HepG2 (cell line): Measurements from ENCODE around the gene MRNIP. TPM values are rescaled to one million over a fixed set of nuclear protein-coding genes. Genes with fewer than 3 reads are reported as not detected.
"Not testable (repeated sequence)": the region's sequence is repeated elsewhere in the genome, so short reads cannot be mapped to it uniquely, and the experiment has no call there.

Experiments
- ATAC-seq: fragments of 200-7000 bp; cut with Tn5 transposase; 3 replicates; pipeline ENCODE4 v1.9.1; 2020; ENCODE audit warnings: mild to moderate bottlenecking, moderate library complexity
- BruUV-seq: library from RNA; stranded (reverse); fragments of 400-500 nt; replicated peaks from 2 replicates; lab custom pipeline; 2021; lab: Mats Ljungman, UMichigan
- CTCF ChIA-PET: fragments of 300-600 bp; formaldehyde crosslinking; extraction: SDS; loops from one replicate; lab custom pipeline; 2021; ENCODE audit warnings: low total read pairs, inconsistent platforms, low intra/inter-chr PET ratio; lab: Yijun Ruan, JAX
- POLR2A ChIA-PET: fragments of 350-600 bp; sonication (Branson Sonifier 250); formaldehyde crosslinking; loops from one replicate; lab custom pipeline; 2020; ENCODE audit warnings: antibody characterized with exemption, inconsistent platforms; lab: Yijun Ruan, JAX
- DNase-seq: peaks from one replicate; pipeline ENCODE4 v3.0.0-alpha.2; 2015; ENCODE audit warnings: low spot score
- FAIRE-seq: peaks from 3 replicates; lab custom pipeline; 2011; peaks lifted over from hg19 to GRCh38; lab: Jason Lieb, UNC
- H2AFZ ChIP-seq: one replicate; pipeline ENCODE4 v1.6.1; 2011; ENCODE audit warnings: low read length, inconsistent platforms
- H3K27ac ChIP-seq: fragments of 300-600 bp; 3 replicates; pipeline ENCODE4 v1.8.0; 2011; ENCODE audit warnings: mixed run types, mild to moderate bottlenecking, mixed read lengths, low read length, inconsistent platforms; ENCODE audit not compliant: insufficient read depth; ENCODE audit errors: extremely low read length
- H3K27me3 ChIP-seq, 2 experiments: fragments of 200-600 bp in 1 of 2; 2 replicates in 1 of 2; 3 replicates in 1 of 2; pipeline versions ENCODE4 v1.6.0 to v1.8.0; 2011; ENCODE audit warnings: low read length in 2 of 2, mild to moderate bottlenecking in 2 of 2, moderate library complexity in 2 of 2, inconsistent platforms in 1 of 2; ENCODE audit not compliant: insufficient read depth in 2 of 2, control insufficient read depth in 1 of 2
- H3K36me3 ChIP-seq, 2 experiments: fragments of 200-600 bp in 1 of 2; replicated peaks in 1 of 2; 2 replicates in 1 of 2; 3 replicates in 1 of 2; pipeline versions ENCODE4 v1.5.1 to v1.8.0; 2011; ENCODE audit warnings: low read length in 2 of 2, inconsistent platforms in 1 of 2; ENCODE audit not compliant: insufficient read depth in 2 of 2, control insufficient read depth in 1 of 2
- H3K4me1 ChIP-seq: 2 replicates; pipeline ENCODE4 v1.5.1; 2012; ENCODE audit warnings: low read length, inconsistent platforms; ENCODE audit not compliant: insufficient read depth
- H3K4me2 ChIP-seq: 2 replicates; pipeline ENCODE4 v1.6.0; 2011; ENCODE audit warnings: low read depth, low read length, inconsistent platforms
- H3K4me3 ChIP-seq, 3 experiments: fragments of 200-600 bp in 1 of 3; sonication (generic), shearing (Covaris generic) in 1 of 3; replicated peaks in 1 of 3; 2 replicates each; pipeline ENCODE4 v1.5.1; 2011 to 2016; ENCODE audit warnings: low read length in 3 of 3, inconsistent platforms in 2 of 3, low read depth in 2 of 3, mild to moderate bottlenecking in 2 of 3, control low read depth in 1 of 3, mixed read lengths in 1 of 3; ENCODE audit not compliant: insufficient read depth in 1 of 3
- H3K79me2 ChIP-seq: one replicate; pipeline ENCODE4 v1.6.1; 2011; ENCODE audit warnings: low read length, inconsistent platforms; ENCODE audit not compliant: insufficient read depth
- H3K9ac ChIP-seq: 2 replicates; pipeline ENCODE4 v1.6.0; 2011; ENCODE audit warnings: mild to moderate bottlenecking, low read depth, low read length, inconsistent platforms; ENCODE audit not compliant: insufficient read depth
- H3K9me3 ChIP-seq: 2 replicates; pipeline ENCODE4 v1.5.1; 2012; ENCODE audit warnings: mild to moderate bottlenecking, low read length
- H4K20me1 ChIP-seq: 2 replicates; pipeline ENCODE4 v1.6.0; 2011; ENCODE audit warnings: inconsistent platforms, mild to moderate bottlenecking, low read length, moderate library complexity; ENCODE audit not compliant: insufficient read depth
- HOXA3 ChIP-seq: sonication (generic); formaldehyde crosslinking; IDR thresholded peaks from 2 replicates; pipeline ENCODE4 v1.5.0; 2020; ENCODE audit warnings: missing genetic modification reagents
- KMT2A ChIP-seq: sonication (generic); formaldehyde crosslinking; IDR thresholded peaks from 2 replicates; pipeline ENCODE4 v1.4.0; 2020; ENCODE audit warnings: missing genetic modification reagents
- POLR2G ChIP-seq: fragments of 200-400 bp; formaldehyde crosslinking; IDR thresholded peaks from 2 replicates; pipeline ENCODE4 v1.6.1; 2018; ENCODE audit warnings: mild to moderate bottlenecking, low read depth, low read length, moderate library complexity
- ZFP82 ChIP-seq: sonication (generic); formaldehyde crosslinking; IDR thresholded peaks from 2 replicates; pipeline ENCODE4 v1.5.1; 2020; ENCODE audit warnings: mild to moderate bottlenecking, missing genetic modification reagents, borderline replicate concordance
- ZNF329 ChIP-seq: sonication (generic); formaldehyde crosslinking; IDR thresholded peaks from 2 replicates; pipeline ENCODE4 v1.9.0; 2021; ENCODE audit warnings: low read depth, mild to moderate bottlenecking, missing genetic modification reagents
- WGBS: methylation state at CpG from one replicate; pipeline ENCODE4 v1.1.6; 2017; ENCODE audit warnings: low lambda C conversion rate; 5-methylcytosine and 5-hydroxymethylcytosine counted together
- in situ Hi-C: cut with HindIII; loops from 2 replicates; pipeline ENCODE4 v1.10.0; 2017; ENCODE audit warnings: low pct_unique_long_range_greater_than_20kb; ENCODE audit not compliant: extremely low pct_ligation_motif_present
- intact Hi-C: fragments of 100-400 bp; cut with micrococcal nuclease; formaldehyde crosslinking; loops from one replicate; pipeline ENCODE4 v1.10.0; 2022; ENCODE audit not compliant: unreplicated experiment
- polyA plus RNA-seq, 8 experiments: library from polyadenylated mRNA; depleted of rRNA in 3 of 8; stranded (reverse) in 7 of 8; unstranded in 1 of 8; fragments of >200 nt; fragmentation: Illumina TruSeq in 4 of 8; extraction: Trizol in 4 of 8; gene quantifications; 2 replicates each; pipeline versions ENCODE4 v1.2.1 to v1.2.3, GENCODE V29; 2011 to 2016; ENCODE audit warnings: low read depth in 4 of 8, missing spikeins in 1 of 8, mixed read lengths in 1 of 8; ENCODE audit not compliant: insufficient read depth in 1 of 8
- total RNA-seq, 5 experiments: library from RNA; depleted of rRNA; stranded (reverse); fragments of >200 nt; fragmentation: Illumina TruSeq; extraction: Trizol; gene quantifications; 2 replicates each; pipeline ENCODE4 v1.2.3, GENCODE V29; 2016; ENCODE audit warnings: low read depth in 1 of 5

Gene MRNIP
- total and polyA plus RNA-seq, 2 of the 13 experiments (the other 11 are each of a cell fraction or from before 2014, with no cell fraction given): 15.5 to 34.1 TPM

- TF ChIP-seq POLR2G: no peak
- no peak for TF ChIP-seq KMT2A (CRISPR knock-in tag)
These were observed 13.6 kb upstream of the MRNIP start (continued) for GRCh38 chr5:179872055-179872827.

- H2AFZ ChIP-seq, H3K4me1 ChIP-seq, FAIRE-seq, BruUV-seq, H3K79me2 ChIP-seq, ATAC-seq, H3K4me2 ChIP-seq, H3K4me3 ChIP-seq, H3K27me3 ChIP-seq, DNase-seq, H3K9ac ChIP-seq, intact Hi-C loops, H3K9me3 ChIP-seq, H3K27ac ChIP-seq, H4K20me1 ChIP-seq, in situ Hi-C loops: not testable (repeated sequence)
- POLR2A ChIA-PET: interaction anchor here (0.8 kb wide), 1 partner anchor 46 kb away, joined by 3 read pairs; no protein-coding TSS in a partner anchor
- WGBS: 97% methylated on average over 10 of the region's 14 CpGs
- CTCF ChIA-PET: interaction anchor here (1.3 kb wide), 1 partner anchor 219 kb away, joined by 5 read pairs; no protein-coding TSS in a partner anchor
- peaks cover 24 to 50% of the 10 kb centered on the region in 2 experiments; a peak in 4 of 5 replicates for H3K36me3 ChIP-seq
These were observed 12.9 kb upstream of the MRNIP start for GRCh38 chr5:179871533-179871932.

DNA sequence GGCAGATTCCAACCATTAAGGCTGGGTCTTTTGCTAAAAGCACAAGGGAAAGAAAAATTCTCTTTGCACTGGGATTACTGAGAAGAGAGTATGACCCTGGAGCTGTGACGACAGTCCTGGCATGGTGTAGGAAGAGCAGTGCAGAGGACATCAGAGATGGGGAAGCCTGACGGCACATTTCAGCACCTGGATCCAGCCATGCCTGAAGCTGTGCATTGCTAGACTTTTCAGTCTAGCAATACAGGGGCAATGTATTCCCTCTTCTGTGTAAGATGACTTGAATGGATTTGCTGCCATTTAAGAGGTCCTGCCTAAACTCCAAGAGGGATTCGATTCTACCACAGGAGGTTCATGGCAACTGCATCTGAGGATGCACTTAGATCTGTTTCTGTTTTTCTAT, 12.3 kb upstream of the MRNIP start:
- WGBS: 84% methylated on average over 2 of the region's 3 CpGs
- Histone ChIP-seq H4K20me1 (no peaks in the 10 kb centered on the region), H3K27ac (no peak overlapping the region), H3K9ac (no peak overlapping the region), H3K79me2 (no peaks in the 10 kb centered on the region), H3K4me1 (no peaks in the 10 kb centered on the region), H3K4me2 (no peak overlapping the region), H3K4me3 (no peak overlapping the region), H3K9me3 (no peaks in the 10 kb centered on the region), H2AFZ (no peak overlapping the region), H3K36me3 (peaks cover 27 to 49% of the 10 kb centered on the region in 2 experiments; a peak in 4 of 5 replicates), H3K27me3 (no peaks in the 10 kb centered on the region)
- intact Hi-C loops (no loop called here), in situ Hi-C loops (no loop called here)
- ChIA-PET POLR2A (no interaction called here), CTCF (interaction anchor here (1.3 kb wide), 1 partner anchor 220 kb away, joined by 5 read pairs; no protein-coding TSS in a partner anchor)
- TF ChIP-seq ZNF329 (peak; percentile 99), HOXA3 (CRISPR knock-in tag) (0 out of 2 replicates have a peak, but pooled peaks have one; percentile 0), ZFP82 (CRISPR knock-in tag) (no peak)
- FAIRE-seq (no peak), DNase-seq (no peak), ATAC-seq (no peak)
- BruUV-seq: no TSS peak
